DMS153 (cell line): Measurements from ENCODE around the gene AGAP1.

Experiments used
- DNase-seq: peaks from one replicate; lab custom pipeline; 2025; lab: John Stamatoyannopoulos, UW

The AGAP1 gene

DNA sequence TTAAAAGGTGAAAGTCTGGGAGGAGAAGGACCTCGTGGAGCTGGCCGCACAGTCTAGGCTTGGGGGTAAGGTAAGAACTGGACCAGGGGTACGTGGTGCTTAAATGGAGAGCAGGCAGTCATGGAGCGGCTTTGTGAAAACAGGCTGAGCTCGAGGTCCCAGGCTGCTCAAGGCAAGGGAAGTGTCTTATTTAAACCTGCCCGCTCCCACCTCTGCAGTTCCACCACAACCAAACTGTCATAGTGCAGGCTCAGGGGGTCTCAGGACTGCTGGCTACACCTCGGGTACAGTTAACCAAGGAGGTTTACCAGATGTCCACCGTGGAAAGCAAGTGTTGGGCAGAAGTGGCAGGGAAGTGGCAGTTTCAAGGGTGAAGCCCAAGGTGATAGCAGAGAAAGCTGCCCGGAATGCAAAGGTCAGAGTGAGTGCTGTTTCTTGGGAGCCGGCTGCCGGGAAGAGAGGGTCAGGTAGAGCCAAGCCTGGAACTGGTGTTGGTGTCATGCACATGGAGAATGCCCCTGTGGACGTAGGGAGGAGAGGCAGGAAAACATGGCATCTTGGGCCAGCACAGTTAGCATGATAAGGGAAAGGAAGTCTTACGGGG lies 471.0 kb downstream of the AGAP1 start:
- no peak for DNase-seq

DNA sequence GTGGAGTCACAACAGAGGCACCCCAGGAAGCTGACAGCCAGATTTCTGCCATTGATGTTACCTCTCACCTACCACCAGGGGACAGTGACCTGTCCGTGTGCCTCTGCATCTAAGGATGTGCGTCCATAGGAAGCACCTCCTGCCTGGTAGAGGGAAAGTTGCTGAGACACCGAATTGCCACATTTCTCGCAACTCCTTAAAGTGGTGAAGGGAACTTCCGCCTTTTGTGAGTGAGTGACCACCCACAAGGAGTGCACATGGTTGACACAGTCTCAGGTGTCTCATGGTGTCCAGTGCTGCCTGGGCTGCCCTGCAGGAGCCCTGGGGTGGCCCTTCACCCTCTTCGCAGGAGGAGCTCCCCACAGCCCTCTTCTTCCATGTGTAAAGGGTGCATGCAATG lies 472.6 kb downstream of the AGAP1 start:
- no peak for DNase-seq

DNA sequence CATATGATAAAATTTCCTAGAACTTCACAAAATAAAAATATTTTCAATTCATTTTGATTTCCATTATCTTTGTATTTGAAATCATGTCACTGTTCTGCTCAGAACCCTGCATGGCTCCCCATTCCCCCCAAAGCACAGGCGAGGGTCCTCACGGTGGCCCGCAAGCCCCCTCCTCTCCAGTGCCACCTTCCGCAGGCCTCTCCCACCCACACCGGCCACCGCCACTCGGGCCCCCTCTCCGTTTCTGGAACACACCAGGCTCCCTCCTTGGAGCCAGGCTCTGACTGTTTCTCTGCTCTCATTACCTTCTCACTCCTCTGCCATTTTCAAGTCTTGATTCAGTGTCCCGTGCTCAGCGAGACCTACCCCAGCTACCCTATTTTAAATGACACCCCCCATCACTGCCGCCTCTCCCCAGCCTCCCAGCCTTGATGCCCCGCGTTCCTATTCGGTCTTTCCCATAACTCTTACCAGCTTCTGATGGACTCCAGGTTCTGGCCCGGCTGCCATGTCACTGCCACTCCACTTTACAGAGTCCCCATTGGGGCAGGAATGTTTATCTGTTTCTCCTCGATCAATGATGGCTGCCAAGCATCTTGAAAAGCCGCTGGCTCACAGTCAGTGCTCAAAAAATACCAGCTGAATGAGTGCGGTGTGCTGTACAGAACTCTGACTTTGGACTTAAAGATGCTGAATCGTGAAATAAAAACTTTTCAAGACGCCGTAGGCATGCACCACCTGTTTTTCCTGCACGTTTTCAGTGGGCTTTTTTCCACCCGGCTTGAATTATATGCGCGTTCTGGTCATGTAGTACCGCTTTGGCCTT lies 473.3 kb downstream of the AGAP1 start:
- DNase-seq = no peak

DNA sequence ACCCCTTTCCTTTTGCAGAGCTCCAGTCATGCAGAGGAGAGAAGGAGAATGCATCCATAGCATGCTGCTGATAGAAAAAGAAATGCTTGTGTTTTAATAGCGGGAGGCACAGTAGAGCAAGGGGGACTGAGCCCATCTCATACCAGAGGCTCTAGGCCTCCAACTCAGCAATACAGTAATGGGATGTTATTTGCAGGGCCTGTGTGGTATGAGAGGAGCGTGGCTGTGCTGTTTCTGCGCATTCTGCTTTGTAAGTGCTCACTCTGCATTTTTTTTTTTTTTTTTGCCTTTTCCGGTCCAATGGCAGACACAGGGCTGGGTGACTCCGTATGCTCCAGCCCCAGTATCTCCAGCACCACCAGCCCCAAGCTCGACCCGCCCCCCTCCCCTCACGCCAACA lies 474.3 kb downstream of the AGAP1 start:
- DNase-seq = no peak

DNA sequence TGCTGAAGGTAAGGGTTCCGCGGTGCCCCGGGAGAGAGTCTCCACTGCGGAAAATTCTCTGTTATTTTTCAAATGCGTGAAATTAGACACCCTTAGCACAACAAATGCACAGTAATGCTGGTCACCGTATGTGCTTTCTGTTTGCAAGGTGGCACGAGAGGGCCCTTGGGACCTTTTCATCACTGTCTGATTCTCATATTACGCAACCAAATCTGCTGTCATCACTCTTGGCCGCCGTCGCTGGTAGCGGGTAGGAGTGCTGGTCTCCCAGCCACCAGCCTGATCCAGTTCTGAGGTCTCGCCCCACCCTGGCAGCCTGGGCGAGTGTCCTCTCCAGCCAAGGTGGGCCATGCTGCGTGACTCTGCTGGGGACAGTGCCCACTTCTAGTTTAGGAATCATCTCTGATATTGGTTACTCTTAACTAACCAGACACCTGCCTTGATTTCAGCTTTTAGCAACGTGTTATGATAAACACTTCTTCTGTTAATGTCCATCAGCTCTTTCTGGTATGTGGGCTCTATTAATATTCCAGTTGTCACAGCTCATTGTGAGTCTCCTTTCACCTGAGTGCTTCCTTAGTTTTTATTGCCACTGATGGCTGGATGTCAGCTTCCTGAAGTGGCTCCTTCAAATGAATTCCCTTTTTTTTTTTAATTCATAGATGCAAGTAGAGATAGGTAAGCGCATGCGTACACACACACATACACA lies 474.9 kb downstream of the AGAP1 start:
- peak; percentile 91 for DNase-seq

DNA sequence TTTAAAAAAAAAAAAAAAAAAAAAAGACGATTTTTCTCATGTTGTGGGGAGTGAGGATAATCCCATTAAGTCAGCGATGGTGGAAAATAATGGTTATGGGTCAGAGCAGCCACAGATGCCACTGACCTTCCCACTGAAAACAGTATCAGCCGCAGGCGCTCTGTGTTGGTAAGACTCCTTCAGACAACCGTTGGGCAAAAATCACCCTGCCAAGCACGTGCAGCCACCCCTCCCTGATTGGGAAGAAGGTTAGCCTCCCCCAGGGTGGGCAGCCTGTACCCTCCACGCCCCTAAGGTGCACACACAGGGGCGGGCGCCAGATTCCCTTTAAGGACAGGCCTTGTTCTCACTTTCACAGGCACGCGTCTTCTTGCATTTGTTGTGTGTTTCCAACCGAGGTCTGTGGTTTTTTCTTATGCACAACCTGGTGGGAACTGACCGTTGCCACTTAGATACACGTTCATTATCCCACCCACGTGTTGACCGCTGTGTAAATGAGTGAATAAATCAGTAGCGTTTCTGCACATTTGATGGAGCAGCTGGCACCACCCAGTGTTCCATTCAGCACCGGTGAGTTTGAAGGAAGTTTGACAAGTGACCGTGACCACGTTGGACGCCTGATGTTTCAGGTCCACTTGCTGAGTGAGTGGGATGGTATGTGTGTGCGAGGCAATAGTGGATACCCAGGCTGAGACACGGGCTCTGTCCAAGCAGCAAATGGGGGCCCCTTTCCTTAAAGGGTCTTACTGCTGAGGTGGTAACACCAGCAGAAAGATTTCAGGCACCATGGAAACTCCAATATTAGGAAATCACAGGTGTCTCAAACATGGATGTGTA lies 476.6 kb downstream of the AGAP1 start:
- DNase-seq = no peak

DNA sequence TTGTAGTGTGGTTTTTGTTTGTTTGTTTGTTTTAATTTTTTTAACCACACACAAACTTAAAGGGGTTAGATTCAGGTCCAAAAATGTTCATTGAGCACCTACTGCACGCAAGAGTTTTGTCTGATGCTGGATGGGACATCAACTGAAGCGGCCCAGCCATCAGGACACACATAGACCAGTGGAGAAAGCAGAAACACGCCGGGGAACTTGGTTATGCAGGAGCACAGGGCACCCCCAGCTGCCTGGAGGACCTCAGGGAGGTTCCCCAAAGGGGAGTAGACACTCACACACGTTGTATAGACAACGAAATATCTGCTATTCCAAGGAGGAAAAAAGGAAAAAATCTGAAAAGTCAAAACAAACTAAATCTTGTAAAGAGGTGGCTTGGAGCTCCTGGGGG lies 482.7 kb downstream of the AGAP1 start:
- DNase-seq = no peak

DNA sequence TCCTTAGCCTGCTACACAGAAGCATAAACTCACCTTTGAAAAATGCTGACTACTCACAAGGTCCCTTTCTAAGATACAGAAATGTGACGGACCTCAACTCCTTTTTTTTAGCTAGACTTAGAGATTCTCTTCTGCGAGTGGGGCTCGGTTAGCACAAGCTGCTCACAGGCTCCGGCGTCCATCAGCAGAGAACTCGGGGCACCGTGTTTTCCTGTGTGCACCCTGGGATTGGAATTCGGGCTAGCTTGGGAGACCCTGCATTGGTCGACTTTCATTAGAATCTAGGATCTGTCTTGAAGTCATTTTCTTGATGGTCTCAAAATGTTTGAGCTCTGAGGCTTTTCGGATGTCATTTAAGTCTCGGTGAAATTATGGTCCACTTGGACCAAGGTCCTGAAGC lies 483.1 kb downstream of the AGAP1 start:
- DNase-seq = no peak

DNA sequence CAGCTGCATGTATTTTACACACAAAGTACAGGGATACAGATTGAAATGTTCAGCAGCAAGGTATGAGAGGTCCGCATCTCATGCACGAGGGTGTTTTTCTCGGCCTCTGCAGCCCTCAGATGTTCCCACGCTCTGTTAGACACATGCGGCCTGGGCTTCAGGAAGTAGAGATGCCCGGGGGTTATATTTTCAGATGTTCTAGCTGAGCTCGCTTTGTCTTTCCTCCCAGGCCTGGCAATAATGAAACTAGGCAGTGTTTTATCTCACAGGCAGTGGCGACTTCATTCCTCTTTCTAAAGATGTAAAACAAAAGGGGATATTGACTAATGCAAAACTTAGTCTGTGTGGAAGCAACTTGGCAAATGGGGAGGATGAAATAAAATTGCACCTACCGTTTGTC lies 483.6 kb downstream of the AGAP1 start:
- no peak for DNase-seq

DNA sequence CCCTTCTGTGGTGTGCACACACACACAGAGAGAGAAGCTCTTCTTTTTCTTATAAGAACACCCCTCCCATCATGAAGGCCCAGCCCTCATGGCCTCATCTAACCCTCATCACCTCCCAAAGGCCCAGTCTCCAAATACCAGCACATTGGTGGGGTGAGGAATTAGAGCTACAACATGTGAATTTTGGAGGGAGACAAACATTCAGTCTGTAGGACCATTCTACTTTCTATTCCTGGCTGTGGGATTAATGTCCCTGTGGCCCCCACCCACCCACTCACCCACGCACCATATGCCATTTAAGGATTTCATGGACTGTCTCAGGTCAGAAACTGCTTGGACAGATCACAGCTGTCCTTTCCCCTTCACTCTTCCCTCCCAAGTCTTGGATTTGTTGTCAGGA lies 484.2 kb downstream of the AGAP1 start:
- no peak for DNase-seq

DNA sequence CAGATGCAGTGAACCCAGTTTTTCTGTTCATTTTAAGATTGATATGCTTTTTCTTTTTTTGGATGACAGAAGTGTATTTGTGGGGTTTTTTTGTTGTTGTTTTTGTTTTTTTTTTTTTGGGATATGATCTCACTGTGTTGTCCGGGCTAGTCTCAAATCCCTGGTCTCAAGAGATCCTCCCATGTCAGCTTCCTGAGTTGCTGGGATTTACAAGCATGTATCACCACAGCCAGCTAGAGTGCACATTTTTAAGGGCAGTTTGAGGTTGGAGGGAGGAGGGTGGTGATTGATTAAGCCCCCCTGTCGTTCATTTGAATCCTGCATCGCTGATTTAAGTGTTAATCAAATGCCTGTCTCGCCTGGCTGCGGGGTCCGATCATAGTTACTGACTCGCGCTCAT lies 485.2 kb downstream of the AGAP1 start:
- no peak for DNase-seq

DNA sequence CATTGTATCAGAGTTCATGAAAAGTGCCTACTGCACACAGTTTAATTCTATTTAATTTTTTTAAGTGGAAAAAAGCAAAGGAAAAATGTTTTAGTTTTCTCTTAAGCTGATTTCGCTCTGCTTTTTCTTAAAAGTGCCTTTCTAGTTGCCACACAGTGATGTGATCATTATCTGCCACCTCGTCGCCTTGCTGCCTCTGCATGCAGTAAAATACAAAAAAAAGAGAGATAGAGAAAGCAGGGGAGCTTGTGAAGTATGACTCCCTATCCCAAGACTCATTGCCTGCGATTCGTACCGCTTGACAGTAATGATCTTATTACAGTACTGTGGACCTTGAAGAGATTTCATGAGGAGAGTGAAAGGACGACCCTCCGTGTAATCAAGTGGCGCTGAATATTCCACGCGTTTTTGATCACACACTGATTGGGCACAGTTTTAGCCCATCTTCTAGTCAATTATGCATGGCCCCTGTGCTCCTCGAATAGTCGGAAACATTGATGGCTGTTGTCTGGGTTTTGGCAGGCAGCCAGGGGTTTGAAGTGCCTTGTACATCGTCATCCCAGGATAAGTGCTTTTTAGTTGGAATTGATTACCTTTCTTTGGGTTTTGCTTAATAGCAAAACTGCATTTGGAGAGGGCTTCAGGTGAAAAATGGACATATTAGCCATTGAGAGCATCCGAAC lies 486.1 kb downstream of the AGAP1 start:
- DNase-seq = peak; percentile 65

DNA sequence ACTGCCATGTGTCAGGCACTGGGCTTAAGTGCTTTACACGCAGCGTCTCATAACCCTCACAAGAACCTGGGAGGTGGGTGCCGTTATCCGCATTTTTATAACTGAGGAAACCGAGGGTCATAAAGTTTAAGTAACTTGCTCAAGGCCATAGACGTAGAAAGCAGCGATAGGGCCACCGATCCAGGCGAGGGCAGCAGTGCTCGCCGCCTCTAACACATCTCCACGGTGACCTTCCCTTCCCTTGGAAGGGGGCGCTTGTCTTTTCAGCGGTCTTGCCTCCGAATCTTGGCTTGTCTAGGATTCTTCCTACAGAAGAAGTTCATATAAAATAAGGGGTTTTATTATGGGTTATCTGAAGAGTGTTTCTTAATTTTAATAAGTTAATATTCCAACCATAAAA lies 487.8 kb downstream of the AGAP1 start:
- DNase-seq = no peak

DNA sequence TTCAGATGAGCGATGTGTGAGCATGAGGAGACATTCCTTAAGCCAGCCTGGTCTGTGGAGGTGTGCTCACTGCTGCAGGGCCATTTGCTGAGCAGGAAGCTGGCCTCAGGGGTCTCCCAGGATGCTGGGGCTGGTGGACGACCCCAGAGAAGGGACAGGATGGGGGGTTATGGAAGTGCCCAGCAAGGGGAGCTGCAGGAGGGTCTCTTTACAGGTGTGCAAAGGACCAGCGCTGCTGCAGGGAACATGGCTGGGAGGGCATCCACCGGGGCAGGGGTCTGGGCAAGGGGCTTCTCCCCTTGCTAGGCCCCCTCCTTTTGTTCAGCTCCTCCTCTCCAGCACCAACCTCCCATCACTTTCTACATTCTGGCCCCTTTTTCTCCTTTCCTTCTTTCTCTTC lies 489.2 kb downstream of the AGAP1 start:
- no peak for DNase-seq

DNA sequence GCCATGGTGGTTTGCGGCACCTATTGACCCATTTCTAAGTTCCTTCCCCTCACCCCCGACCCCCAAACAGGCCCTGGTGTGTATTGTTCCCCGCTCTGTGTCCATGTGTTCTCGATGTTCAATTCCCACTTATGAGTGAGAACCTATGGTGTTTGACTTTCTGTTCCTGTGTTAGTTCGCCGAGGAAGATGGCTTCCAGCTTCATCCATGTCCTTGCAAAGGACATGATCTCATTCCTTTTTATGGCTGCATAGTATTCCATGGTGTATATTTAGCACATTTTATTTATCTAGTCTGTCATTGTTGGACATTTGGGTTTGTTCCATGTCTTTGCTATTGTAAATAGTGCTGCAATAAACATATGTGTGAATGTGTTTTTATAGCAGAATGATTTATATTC lies 490.7 kb downstream of the AGAP1 start:
- DNase-seq = no peak

DNA sequence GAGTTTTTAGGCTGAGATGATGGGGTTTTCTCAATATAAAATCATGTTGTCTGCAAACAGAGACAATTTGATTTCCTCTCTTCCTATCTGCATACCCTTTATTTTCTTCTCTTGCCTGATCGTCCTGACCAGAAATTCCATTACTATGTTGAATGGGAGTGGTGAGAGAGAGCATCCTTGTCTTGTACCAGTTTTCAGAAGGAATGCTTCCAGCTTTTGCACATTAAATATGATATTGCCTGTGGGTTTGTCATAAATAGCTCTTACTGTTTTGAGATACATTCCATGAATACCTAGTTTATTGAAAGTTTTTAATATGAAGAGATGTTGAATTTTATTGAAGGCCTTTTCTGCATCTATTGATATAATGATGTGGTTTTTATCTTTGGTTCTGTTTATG lies 492.5 kb downstream of the AGAP1 start:
- no peak for DNase-seq

DNA sequence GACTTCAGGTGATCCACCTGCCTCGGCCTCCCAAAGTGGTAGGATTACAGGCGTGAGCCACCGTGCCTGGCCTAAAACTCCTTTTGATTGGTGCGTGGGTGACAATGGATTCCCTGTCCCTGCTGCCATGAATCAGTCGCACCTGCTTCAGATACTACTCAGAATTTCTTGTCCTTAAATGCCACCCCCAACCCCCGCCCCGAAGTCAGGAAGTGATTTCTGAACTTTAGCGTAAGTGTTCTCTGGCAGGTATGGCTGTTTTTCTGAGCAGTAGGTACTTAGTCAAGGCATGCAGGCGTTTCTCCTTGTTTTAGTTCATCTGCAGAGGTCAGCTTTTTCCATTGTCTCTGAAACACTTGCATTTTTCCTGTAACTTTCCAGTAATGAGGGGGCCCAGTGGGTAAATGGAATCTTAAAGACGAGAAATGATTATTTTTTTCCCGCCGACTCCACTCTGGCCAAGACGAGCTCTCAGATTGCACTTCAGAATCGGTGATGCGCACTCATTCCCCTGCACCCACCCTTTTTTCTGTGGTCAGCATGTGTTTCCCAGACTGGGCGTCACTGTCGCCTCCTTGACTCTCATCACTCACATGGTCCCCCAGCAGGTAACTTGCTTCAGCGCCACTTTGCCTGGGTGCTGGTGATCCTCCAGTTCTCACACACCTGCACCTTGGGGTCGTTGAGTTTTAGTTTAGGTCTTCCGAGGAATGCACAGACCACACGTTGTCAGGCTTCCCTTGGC lies 494.6 kb downstream of the AGAP1 start:
- no peak for DNase-seq

DNA sequence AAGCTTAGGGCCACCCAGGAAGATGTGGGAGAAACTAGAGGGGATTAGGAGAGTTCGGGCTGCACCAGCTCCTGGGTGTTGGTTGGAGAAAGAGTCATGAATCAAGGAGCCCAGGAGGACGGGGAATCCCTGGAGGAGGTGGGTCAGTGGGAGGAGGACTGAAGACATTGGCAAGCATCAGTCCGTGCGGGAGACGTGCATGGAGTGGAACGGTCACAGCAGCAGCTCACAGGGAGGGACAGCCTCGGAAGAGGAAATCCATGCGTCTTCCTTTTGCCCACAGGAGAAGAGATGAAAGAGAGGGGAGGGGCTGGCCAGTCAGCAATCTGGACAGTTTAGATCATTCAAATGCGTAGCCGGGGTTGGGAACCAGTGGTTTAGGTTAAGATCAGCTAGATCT lies 495.7 kb downstream of the AGAP1 start:
- DNase-seq = no peak

DNA sequence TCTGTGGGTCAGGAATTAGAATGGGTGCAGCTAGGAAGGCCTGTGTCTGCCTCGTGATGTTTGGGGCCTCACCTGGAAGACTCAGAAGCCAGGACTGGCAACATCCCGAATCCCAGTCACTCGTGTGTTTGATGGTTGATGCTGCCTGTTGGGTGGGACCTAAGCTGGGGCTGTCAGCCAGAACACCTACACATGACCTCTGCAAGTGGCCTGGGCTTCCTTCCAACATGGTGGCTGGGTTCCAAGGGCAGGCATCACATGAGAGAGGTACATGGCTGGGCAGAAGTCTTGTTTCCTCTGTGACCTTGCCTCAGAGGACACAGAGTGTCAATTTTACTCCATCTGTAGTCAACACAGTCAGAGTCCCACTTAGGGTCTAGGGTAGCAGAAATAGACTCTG lies 496.5 kb downstream of the AGAP1 start:
- no peak for DNase-seq

DNA sequence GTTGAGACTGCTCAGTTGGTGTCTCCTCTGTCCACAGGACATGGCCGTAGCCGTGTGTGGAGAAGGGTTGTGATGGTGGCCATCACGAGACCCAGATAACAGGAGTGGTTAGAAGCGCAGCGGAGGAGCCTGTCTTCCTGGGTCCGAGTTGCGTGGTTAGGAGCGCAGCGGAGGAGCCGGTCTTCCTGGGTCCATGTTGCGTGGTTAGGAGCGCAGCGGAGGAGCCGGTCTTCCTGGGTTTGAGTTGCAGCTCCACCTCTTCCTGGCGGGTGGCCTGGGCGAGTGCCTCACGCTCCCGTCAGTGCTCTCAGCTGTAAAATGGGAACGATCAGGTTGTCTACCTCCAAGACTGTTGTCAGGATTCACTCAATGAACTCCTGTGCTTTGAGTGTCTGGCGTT lies 498.2 kb downstream of the AGAP1 start:
- DNase-seq = no peak

DNA sequence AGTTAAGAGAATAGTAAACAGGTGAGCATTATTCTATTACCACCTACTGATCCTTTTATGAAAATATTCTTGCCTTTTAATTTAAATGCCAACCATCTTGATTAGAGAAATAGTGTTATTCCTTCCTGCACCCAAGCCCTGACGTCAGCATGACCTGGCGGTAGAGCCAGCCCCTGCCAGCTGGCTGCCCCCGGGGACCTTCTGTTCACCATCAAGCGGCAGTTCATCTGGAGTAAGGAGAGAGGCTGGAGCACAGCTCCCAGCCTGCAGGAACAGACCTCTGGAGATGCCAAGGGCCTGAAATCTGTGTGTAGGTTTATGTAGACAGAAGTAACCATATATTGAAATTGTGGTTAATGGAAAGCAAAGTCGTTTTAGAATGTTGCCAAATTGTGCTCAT lies 502.6 kb downstream of the AGAP1 start:
- no peak for DNase-seq
